T-helper 2 cell treated with Interferon-gamma antibody and Interleukin-4, amounts not matched to agents 100 ng/mL and 5 ng/mL, for 36 hours (primary cell): ENCODE measurements around the gene SMCP. TPM values are rescaled to one million over a fixed set of nuclear protein-coding genes. Genes with fewer than 3 reads are reported as not detected.

Source experiments
- intact Hi-C: fragments of 100-400 bp; cut with micrococcal nuclease; formaldehyde crosslinking; loops from one replicate; pipeline ENCODE4 v1.15.1; 2023
- total RNA-seq: library from RNA; stranded (reverse); gene quantifications from 2 replicates; pipeline ENCODE4 v1.2.3, GENCODE V29; 2022

SMCP gene
- total RNA-seq, 1 donor from 2014 or later = not detected

DNA sequence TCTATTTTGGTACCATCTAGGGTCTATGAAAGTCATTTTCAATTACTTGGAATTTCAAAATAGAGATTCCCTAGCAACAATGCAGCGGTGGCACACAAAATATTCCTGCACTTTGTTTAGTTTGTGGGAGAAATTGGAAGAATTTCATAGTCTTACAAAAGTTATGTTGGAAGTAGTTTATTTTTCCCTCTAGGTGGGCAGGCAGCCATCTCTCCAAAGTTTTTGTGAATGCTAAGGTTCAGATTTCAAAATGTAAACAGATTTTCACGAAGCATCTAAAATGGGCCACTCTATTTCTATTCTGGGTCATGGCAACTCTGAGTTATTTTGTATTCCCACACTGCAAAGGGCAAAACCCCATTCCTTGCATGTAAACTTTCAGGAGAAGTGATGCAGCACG, 8.0 kb downstream of the SMCP start:
- intact Hi-C loops = no loop called here

DNA sequence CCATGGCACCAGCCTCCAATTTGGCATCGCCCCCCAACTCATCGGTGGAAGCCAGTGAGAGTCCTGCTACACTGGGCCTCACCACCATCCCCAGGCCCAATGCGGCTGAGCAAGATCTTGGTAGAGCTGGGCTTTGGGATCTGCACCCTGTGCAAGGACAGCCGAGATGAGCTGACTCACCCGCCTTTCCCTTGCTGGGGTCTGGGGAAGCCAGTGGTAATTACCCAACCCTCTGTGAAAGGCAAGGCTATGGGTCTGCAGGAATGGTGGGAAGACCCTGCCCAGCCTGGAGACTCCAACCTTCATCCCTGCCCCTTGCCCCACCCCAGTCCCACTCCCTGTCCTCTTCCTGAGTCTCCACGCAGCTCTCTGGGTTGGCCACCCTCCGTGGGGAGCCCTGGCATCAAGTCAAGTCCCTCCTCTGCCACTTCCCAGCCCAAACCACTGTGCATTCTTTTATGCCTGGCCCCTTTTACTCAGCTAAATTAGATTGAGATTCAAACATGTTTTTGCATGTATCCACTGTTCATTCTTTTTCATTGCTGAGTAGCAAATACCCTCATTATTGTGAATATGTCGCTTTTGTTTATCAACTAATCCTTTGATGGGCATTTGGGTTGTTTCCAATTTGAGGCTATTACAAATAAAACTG, 8.8 kb downstream of the SMCP start:
- intact Hi-C loops = no loop called here

DNA sequence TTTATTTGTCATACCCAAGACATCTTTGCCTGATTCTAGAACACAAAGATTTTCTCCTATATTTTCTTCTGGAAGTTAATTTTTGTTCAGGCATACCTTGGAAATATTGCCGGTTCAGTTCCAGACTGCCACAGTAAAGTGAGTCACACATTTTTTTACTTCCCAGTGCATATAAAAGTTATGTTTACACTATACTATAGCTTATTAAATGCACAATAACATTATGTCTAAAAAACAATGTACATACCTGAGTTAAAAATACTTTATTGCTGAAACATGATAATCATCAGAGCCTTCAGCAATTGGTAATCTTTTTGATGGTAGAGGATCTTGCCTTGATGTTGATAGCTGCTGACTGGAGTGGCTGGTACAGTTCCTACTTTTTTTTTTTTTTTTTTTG, 10.0 kb downstream of the SMCP start:
- intact Hi-C loops = no loop called here

DNA sequence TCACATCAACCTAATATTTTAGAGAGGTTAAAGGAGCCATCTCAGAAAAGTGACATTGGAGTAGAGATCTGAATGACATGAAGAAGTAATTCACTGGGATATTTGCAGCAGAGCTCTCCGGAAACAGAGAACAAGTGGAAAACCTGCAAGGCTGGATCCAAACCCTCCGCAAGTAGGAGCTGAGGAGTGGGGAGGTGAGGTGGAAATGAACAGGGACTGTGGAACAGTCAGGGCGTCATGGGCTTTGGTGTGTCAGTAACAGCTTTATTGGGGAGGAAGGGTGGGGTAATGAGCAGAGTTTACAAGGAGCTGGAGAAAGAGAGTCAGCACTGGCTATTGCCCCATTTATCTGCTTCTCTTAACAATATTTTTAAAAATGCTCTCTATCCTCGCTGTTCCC, 20.9 kb downstream of the SMCP start:
- intact Hi-C loops = no loop called here

DNA sequence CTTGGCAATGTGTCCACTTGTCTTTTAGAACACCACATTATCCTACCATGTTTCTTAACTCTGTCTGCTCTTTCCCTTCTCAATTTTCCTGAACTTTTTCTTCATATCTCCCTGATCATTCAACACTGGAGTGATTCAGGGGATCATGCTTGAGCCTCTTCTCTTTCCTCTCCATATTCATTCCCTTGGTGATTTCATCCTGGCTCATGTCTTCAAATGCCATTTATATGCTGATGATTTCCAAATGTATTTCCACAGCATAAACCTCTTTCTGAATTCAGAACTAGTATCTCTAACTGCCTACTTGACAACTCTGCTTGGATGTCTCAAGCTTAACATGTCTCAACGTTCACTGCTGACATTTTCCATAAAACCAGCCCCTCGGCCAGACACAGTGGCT, 21.8 kb downstream of the SMCP start:
- intact Hi-C loops = no loop called here

DNA sequence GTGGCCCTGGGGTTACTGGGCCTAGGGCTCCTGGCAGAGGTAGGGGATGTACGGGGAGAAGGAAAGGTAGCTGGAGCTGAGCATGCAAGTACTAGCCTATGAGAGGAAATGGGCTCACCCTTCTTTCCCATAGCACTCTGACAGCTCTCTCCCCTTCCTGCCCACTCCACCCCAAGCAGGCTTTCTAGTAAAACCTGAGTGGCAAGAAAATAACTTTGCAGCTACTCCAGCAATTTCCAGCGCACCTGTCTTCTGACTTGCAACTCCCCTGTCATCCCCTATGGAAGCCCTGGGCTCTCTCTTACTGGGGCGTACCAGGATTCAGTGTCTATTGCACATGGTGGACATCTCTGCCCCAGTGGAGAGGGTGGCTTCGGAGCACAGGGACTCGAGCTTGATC, 23.5 kb downstream of the SMCP start:
- intact Hi-C loops = no loop called here

DNA sequence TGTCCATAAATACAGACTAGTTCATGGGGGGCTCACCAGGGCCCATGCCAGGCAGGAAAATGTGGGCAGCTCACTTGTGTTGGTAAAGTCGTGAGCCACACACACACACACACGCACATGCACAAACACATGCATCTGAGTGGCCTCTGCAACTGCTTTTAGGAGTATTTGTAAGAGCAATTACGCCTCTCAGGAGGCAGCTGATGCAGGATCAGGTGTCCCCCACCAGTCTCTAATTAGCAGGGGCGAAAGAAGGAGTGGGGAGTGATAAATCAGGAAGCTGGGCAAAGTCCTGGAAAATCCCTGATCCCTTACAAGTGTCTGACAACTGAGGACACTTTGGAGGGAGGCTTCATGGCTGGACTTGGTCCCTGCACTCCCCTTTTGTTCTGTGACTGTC, 24.5 kb downstream of the SMCP start:
- intact Hi-C loops = no loop called here

DNA sequence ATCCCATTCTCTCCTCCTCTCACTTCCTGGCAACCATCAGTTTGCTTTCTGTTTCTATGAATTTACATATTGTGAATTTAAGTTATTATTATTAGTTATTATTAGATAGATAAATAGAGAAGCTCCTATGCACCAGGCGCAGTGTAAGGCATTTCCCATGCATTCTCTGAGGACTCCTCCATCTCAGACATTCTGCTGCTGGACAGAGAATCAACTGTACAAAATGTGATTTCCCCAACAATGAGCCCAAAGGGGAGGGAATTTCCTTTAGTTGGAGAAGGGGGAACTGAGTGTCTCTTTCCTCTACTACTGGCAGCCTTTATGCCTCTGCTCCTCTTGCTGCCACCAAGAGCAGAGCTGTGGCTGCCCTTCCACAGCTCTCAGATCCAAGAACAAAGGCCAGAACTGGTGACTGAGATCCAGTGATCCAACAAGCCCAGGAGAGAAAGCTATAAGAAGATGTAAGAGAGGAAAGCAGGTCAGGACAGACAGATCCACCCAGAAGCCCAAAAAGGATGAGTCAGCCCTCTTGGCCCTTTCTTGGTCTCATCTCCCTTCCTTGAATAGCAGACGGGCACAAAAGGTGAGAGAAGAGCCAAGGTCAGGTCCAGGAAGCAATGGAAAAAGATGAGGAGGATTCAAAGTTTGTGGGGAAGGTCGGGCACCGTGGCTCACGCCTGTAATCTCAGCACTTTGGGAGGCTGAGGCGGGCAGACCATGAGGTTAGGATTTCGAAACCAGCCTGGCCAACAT, 26.7 kb downstream of the SMCP start:
- intact Hi-C loops = no loop called here

DNA sequence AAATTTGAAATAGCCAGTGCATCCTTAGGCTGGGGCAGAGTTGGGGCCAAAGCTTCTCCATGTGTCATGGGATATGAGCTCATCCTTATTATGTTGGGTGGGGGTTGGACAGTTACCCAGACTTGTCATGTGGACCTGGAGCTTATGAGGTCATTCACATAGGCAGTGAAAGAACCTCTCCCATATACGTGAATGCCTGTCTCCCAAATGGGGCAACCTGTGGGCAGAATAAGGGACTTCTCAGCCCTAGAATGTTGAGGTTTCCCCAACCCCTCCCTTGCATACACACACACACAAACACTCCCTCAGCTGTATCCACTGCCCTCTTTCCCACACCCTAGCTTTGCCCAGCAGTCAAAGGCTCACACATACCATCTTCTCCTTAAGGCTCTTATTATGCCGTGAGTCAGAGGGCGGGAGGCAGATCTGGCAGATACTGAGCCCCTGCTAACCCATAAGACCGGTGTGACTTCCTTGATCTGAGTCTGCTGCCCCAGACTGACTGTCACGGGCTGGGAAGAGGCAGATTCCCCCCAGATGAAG, 28.0 kb downstream of the SMCP start:
- intact Hi-C loops = no loop called here

DNA sequence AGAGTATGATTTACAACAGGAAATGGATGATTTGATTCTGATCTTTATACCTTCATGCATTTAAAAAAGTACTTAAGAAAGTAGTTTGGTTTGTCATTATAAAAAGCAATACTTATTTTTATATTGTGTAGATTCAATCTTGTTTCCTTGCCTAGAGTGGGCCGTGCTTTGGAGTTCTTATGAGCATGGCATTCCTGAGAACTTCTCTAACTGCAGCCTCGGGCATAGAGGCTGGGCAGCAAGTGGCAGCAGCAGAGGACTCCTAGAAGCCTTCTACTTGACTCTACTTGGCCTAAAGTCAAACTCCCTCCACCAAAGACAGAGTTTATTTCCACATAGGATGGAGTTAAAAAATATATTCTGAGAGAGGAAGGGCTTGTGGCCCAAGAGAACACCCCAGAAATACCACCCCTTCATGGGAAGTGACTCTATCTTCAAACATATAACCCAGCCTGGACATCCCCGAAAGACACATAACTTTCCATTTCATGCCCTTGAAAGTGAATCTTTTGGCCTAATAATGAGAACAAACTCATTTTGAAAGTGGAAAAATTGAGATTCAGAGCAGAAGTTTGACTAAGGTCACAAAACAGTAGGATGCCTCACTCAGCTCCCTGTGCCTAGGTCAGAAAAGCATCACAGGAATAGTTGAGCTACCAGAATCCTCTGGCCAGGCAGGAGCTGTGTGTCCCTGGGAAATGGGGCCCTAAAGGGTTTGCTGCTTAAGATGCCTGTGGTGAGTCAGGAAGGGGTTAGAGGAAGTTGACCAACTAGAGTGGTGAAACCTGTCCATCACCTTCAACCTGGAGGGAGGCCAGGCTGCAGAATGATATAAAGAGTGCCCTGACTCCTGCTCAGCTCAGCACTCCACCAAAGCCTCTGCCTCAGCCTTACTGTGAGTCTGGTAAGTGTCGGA, 29.8 kb downstream of the SMCP start, which contains the start of gene IVL:
Gene IVL (plus strand): TSS at position 861 of the 916 bp plus-strand sequence. CDS start 1,252 bp downstream, outside the sequence.
- intact Hi-C loops = no loop called here

DNA sequence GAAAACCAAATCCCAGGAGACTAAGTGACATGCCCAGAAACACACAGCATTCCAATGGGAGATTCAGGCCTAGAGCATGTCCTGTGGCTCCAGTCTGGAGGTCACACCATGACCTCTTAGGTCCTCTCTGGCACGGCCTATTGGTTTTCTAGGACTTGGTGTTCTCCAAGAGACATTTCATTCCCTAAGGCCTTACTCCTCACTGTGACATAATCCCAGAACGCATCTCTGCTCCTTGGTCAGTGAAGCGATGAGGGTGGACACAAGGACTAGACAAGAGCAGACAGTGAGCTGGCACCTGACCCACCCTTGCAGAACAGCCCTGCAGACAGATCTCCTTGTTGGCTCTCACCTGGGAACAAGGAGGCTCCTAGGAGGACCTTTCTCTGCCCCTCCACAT, 31.1 kb downstream of the SMCP start:
- intact Hi-C loops = no loop called here

DNA sequence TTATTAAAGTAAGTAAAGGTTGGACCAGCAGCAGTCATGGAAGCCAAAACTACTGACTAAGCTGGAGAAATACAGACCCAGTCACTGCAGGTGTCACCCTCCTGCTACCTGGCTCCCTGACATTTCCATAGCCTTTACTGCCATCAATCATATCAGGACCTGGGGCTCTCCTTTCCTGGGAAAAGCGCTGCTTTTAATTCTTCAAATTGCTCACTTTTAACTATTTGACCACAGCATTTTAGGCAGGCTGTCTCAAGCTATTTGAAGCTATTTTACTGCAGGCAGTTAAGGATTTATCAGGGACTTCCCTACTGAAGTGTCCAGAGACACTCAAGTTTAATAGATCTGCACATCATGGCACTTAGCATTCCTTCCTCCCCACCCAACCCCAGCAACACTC, 34.3 kb downstream of the SMCP start:
- intact Hi-C loops = no loop called here

DNA sequence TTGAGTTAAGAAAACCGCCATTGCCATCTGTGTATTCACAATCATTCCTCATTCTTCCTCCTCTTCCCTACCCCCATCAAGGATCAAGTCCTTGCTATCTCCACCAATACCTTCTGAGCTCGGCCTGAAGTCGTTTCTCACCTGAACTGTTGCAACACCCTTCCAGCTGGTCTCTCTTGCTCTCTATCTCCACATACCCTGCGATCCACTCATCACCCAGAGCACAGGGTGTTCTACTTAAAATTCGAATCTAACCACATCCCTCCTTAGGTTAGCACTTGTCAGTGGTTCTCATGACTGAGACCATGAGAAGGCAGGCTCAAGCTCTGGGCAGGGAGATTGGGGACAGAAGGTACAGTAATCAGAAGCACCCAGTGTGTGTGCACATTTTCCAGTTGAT, 34.8 kb downstream of the SMCP start:
- intact Hi-C loops = no loop called here

DNA sequence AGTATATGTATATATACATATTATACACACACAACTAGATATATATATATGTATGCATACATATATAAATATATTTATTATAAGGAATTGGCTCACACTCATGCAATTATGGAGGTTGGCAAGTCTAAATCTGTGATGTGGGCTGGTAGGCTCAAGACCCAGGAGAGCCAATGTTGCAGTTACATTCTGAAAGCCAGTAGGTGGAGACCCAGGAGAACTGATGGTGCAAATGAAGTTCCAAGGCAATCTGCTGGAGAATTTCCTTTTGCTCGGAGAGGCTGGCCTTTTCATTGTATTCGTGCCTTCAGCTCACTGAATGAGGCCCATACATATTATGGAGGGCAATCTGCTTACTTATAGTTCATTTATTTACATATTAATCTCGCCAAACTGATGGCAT, 39.7 kb downstream of the SMCP start:
- intact Hi-C loops = no loop called here

DNA sequence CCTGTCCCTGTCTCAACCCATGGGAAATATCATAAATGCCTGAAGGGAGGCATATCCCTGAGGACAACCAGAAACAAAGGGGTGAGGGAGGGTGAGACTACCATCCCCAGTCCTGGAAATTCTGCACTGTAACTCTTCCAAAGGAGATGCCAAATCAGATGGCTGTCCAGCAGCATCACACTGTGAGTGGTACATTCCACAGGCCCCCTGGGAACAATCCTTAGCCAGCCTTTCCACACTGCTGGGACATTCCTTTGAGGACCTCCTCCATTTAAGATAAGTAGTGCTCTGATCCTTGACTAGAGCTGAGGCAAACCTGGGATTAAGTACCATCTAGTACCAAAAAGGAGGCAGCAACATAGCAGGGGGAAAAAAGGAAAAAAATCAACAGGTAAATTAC, 40.9 kb downstream of the SMCP start:
- intact Hi-C loops = no loop called here

DNA sequence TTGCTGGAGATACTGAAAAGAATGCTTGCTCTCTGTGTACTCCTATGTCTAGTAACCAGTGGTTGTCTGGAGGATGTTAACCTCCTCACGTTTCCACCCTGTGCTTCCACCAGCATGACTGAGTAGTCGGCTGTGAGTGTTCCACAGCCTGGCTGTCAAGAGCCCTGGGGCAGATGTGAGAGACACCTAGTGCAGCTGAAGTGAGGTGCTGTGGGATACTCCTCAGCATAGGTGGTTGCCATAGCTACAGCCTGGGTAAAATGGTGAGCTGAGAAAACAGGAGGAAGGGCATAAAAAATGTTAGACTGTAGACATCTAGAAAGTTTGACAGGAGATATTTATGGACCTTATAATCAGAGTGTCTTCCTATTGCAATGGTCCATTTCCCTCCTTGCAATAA, 46.1 kb downstream of the SMCP start:
- intact Hi-C loops = no loop called here

DNA sequence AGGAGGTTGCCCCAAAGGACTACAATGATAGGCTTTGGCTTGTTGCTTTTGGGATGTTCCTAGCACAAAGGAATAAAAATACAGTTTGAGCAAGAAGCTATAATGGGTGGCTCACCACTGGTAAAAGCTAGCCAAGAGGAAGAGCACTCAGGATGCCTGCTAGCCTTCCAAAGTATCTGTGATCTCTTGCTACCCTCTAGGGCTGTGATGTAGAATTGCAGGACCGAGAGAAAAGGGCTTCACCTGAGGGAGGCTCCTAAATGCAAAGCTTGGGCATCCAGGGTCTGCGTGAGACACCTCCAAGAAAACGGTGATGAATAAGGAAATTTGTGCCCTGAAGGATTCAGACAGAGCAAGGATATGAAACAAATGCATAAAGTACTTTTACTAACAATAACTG, 48.0 kb downstream of the SMCP start:
- intact Hi-C loops = no loop called here

DNA sequence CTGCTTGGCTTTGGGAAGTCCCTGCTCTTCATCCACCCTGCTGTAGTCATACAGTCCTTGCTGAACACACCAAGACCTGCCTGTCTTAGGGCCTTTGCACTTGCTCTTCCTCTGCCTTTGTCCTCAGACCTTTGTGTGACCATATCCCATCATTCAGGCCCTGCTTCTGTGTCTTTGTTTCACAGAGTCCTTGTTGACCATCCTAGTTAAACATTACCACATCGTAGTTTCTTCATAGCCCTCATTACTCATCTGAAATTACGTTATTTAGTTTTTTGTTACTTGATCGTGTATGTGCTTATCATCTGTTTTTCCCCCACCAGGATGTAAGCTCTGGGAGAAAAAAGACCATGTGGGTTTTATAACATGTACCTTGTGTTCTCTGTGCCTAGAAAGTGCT, 50.5 kb downstream of the SMCP start:
- intact Hi-C loops = no loop called here

DNA sequence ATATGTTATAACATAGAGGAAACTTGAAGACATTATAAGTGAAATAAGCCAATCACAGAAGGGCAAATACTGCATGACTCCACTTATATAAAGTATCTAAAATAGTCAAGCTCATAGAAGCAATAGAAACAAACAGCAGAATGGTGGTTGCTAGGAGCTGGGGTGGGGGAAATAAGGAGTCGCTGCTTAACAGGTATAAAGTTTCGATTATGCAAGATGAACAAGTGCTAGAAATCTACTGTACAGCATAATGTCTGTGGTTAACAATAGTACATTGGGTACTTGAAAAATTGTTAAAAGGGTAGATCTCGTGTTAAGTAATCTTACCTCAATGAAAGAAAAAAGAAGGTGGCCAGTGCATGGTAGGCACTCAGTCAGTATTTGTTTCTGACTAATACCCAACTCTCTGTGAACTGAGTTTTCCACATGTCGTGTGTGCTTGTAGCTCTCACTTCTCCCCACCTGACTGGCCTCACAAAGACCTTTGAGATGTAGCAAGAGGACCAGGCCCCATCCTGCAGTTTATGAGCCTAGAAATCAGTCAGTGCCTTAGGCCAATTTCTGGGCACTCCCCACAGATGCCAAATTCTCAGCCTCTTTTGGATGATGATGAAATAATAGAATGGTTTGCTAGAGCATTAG, 54.2 kb downstream of the SMCP start:
- intact Hi-C loops = no loop called here

DNA sequence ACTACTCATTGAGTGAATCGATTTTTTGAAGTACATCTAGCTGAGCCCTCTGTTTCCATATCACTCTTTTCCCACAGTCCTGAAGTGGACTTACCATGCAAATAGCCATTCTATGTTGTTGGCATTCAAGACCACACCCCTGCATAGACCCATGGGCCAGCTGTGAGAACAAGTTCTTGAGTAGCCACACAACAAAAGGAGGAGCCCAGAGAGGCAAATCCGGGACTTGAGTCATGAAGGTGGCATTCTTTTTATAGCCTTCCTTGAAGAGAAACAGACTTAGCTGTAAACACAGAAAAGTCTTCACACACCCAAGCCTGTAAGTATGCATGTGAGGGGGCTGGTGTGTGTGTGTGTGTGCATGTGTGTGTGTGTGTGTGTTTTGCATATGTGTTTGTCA, 55.1 kb downstream of the SMCP start:
- intact Hi-C loops = no loop called here
